Stomach (tissue), 9 donors: ENCODE measurements around the gene PSMB3. TPM values are rescaled to one million over a fixed set of nuclear protein-coding genes. Genes with fewer than 3 reads are reported as not detected.

Source experiments
- DNase-seq, 2 donors: peaks; one replicate each; pipeline versions ENCODE4 v3.0.0 to v3.0.0-alpha.2; 2013 to 2019
- H3K27ac ChIP-seq, 5 donors: fragments of 200-600 bp in 4 of 5; sonication (generic) in 4 of 5; one replicate each; pipeline ENCODE4 v1.5.1; 2013 to 2019; ENCODE audit warnings: mild to moderate bottlenecking in 1 of 5, moderate library complexity in 1 of 5
- H3K27me3 ChIP-seq, 3 donors: fragments of 200-600 bp; sonication (generic); one replicate each; pipeline ENCODE4 v1.5.1; 2017 to 2019; ENCODE audit warnings: mixed run types in 1 of 3
- H3K36me3 ChIP-seq, 4 donors: fragments of 200-600 bp; sonication (generic); 1 replicate in 3 of 4; 2 replicates in 1 of 4; pipeline ENCODE4 v1.5.1; 2016 to 2019
- H3K4me1 ChIP-seq, 4 donors: fragments of 200-600 bp; sonication (generic); one replicate each; pipeline ENCODE4 v1.5.1; 2016 to 2019
- H3K4me3 ChIP-seq, 4 donors: fragments of 200-600 bp; sonication (generic) in 3 of 4; one replicate each; pipeline ENCODE4 v1.5.1; 2016 to 2019; ENCODE audit warnings: mild to moderate bottlenecking in 1 of 4
- H3K9me3 ChIP-seq, 4 donors: fragments of 200-600 bp; sonication (generic); one replicate each; pipeline ENCODE4 v1.5.1; 2016 to 2019
- CTCF ChIP-seq, 7 experiments: fragments of 450-650 bp in 4 of 7; fragments of 200-600 bp in 3 of 7; sonication (generic) in 3 of 7; IDR thresholded peaks; one replicate each; pipeline ENCODE4 v1.5.1; 2016 to 2019; ENCODE audit warnings: antibody characterized with exemption in 7 of 7, control low read depth in 2 of 7, mild to moderate bottlenecking in 1 of 7
- EP300 ChIP-seq: sonication (generic); formaldehyde crosslinking; IDR thresholded peaks from one replicate; pipeline ENCODE4 v1.6.1; 2017; ENCODE audit warnings: antibody characterized with exemption
- POLR2A ChIP-seq, 4 donors: fragments of 450-650 bp; IDR thresholded peaks; one replicate each; pipeline ENCODE4 v1.6.1; 2016; ENCODE audit warnings: antibody characterized with exemption in 4 of 4, control low read depth in 2 of 4, mild to moderate bottlenecking in 1 of 4, moderate library complexity in 1 of 4
- POLR2AphosphoS5 ChIP-seq, 3 donors: sonication (generic); formaldehyde crosslinking; IDR thresholded peaks; one replicate each; pipeline ENCODE4 v1.6.1; 2016; ENCODE audit warnings: antibody characterized with exemption in 3 of 3
- WGBS, 5 donors: extraction: QIAGEN DNeasy Blood & Tissue Kit in 3 of 5; methylation state at CpG; one replicate each; pipeline versions ENCODE4 v1.1.5 to v1.1.7; 2013 to 2018; 5-methylcytosine and 5-hydroxymethylcytosine counted together
- intact Hi-C: fragments of 100-400 bp; cut with DNase I; formaldehyde crosslinking; loops from one replicate; pipeline ENCODE4 v1.15.1; 2023; ENCODE audit warnings: low total_unique reads
- polyA plus RNA-seq, 3 donors: library from polyadenylated mRNA; stranded (reverse); fragments of 200-250 nt; gene quantifications; one replicate each; pipeline ENCODE4 v1.2.3, GENCODE V29; 2013
- total RNA-seq, 5 donors: library from RNA; depleted of rRNA; stranded (reverse); fragments of >200 nt; gene quantifications; one replicate each; pipeline versions ENCODE4 v1.1.0 to v1.2.3, GENCODE V29; 2014 to 2016
- donor health status: healthy with polysubstance abuse.
- donor health status: Bipolar disorder and iron deficiency.
- donor health status: healthy.

The PSMB3 gene
- total and polyA plus RNA-seq, 8 donors: 29.0 to 281 (median 191) TPM

DNA sequence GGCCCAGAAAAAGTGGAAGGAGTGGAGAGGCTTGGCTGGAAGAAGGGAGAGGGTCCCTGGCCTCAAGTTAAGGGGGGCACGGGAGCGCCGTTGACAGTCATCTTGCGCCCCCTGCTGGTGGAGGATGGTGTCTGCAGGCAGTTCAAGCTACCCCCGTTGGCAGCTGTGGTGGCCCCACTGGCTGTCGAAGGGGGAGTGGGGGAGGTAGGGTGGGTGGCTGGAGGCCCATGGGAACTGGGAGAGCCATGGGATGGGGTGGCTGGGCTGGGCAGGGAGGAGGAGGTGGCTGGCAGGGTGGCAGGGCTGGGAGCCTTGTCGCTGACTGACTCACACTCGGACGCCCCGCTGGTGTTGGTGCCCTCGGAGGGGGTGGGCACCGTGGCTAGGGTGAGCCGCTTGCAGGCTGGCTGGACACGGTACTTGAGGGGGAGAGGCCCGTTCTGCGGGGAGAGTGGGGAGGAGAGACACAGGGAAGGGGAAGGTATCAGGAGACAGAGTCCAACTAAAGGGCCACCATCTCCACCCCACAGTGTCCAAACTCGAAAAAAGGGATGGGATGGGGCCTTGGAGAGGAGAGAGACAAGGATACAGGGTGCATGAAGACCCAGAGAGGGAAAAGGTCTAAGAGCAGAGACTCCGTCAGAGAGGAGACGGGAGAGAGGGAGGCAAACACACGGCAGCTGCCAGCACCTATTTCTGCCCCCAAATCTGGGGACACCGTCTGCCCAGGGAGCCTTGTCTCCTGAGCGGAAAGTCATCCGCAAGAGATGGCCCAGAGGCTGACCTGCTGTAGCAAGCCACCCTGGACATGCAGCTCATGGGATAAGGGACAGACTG, 17.2 kb upstream of the PSMB3 start:
- Histone ChIP-seq H3K27ac (peak overlapping the region in 2 of 5 donors; percentile 9 to 34), H3K36me3 (peaks cover 6 to 69% (median 63%) of the 10 kb centered on the region in 4 donors), H3K4me1 (peaks cover 33 to 57% (median 48%) of the 10 kb centered on the region in 4 donors), H3K9me3 (no peaks in the 10 kb centered on the region), H3K27me3 (no peaks in the 10 kb centered on the region), H3K4me3 (peak overlapping the region in 1 of 4 donors; percentile 16)
- intact Hi-C loops: loop anchor here (2.0 kb wide), 1 partner anchor 59 kb away; no protein-coding TSS in a partner anchor
- peak; percentile 60 to 82 for DNase-seq
- TF ChIP-seq EP300: no peak
- peak in 6 of 7 experiments; percentile 89 to 99 (median 94) for TF ChIP-seq CTCF (IDR thresholded peaks at IDR 0.05)
- TF ChIP-seq POLR2AphosphoS5 (IDR thresholded peaks at IDR 0.05): peak in 1 of 3 donors; percentile 10
- no peak for TF ChIP-seq POLR2A (IDR thresholded peaks at IDR 0.05)
- WGBS, 5 donors: 37 to 50% (median 48%) methylated on average over 23 of the region's 23 CpGs

DNA sequence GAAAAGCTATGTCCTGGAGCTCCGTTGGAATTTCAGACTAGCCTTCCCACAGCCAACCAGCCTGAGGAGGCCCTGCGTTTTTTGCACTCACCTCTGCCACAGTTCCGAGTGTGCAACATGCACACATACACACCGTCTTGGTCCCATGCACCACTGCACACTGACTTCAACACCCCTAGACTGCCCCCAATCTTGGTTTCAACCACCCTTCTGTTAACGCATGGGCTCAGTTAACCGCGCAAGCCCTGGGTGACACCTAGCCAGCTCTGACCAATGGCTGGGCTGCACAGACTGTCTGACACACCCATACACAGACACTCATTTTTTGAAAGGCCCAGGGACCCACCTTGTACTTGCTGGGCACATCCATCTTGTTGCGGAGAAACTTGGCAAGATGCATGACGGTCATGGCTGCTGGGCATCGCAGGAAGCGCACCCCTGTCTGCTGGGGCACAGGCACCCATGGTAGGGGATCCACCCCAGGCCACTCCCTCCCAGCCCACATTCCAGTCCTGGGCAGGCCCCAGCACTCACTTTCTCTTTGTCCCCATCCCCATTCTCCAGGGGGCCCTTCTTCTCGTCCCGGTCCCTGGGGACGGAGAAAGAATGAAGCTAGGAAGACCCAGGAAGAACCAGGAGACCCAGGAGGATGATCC, 14.4 kb upstream of the PSMB3 start:
- H3K27me3 ChIP-seq: no peaks in the 10 kb centered on the region
- H3K4me1 ChIP-seq: peaks cover 29 to 58% (median 47%) of the 10 kb centered on the region in 4 donors
- no peaks in the 10 kb centered on the region for H3K9me3 ChIP-seq
- TF ChIP-seq EP300 (no peak), CTCF (IDR thresholded peaks at IDR 0.05) (no peak), POLR2A (IDR thresholded peaks at IDR 0.05) (no peak)
- H3K4me3 ChIP-seq: no peak overlapping the region
- no peak for DNase-seq
- H3K36me3 ChIP-seq: peaks cover 0 to 66% (median 57%) of the 10 kb centered on the region in 4 donors
- WGBS, 5 donors: 83 to 90% (median 87%) methylated on average over 14 of the region's 14 CpGs
- intact Hi-C loops: no loop called here
- no peak overlapping the region for H3K27ac ChIP-seq

- peaks cover 28 to 58% (median 47%) of the 10 kb centered on the region in 4 donors for H3K4me1 ChIP-seq
- no peak for DNase-seq
- intact Hi-C loops: no loop called here
- no peaks in the 10 kb centered on the region for H3K9me3 ChIP-seq
- peaks cover 0 to 61% (median 52%) of the 10 kb centered on the region in 4 donors for H3K36me3 ChIP-seq
- no peak overlapping the region for H3K27ac ChIP-seq
- no peak overlapping the region for H3K4me3 ChIP-seq
- WGBS, 5 donors: 93 to 95% (median 94%) methylated on average over 16 of the region's 16 CpGs
- H3K27me3 ChIP-seq: no peaks in the 10 kb centered on the region
- TF ChIP-seq POLR2A (IDR thresholded peaks at IDR 0.05) (no peak), POLR2AphosphoS5 (IDR thresholded peaks at IDR 0.05) (no peak), EP300 (no peak), CTCF (IDR thresholded peaks at IDR 0.05) (no peak)
These were observed 13.9 kb upstream of the PSMB3 start for GRCh38 chr17:38738686-38739085.

- no peak for TF ChIP-seq POLR2A (IDR thresholded peaks at IDR 0.05)
- no peak for TF ChIP-seq EP300
- no peak for TF ChIP-seq POLR2AphosphoS5 (IDR thresholded peaks at IDR 0.05)
- TF ChIP-seq CTCF (IDR thresholded peaks at IDR 0.05): no peak
- no peak for DNase-seq
- intact Hi-C loops: no loop called here
- Histone ChIP-seq H3K27ac (no peak overlapping the region), H3K9me3 (no peaks in the 10 kb centered on the region), H3K36me3 (peaks cover 0 to 55% (median 46%) of the 10 kb centered on the region in 4 donors), H3K4me1 (peaks cover 29 to 58% (median 48%) of the 10 kb centered on the region in 4 donors), H3K27me3 (no peaks in the 10 kb centered on the region), H3K4me3 (no peak overlapping the region)
- 77 to 85% (median 79%) methylated on average over 13 to 14 of the region's 14 CpGs for WGBS, 5 donors
These were observed 13.2 kb upstream of the PSMB3 start for GRCh38 chr17:38739305-38739704.
